OCI-LY7 (cell line): ENCODE data around the gene POGK.

Experiments used
- EZH2phosphoT487 ChIP-seq: fragments of 200-600 bp; sonication (generic); IDR thresholded peaks from 2 replicates; pipeline ENCODE4 v1.6.1; 2018; ENCODE audit warnings: low read depth, borderline replicate concordance, mild to moderate bottlenecking, mixed run types, antibody characterized with exemption, low read length, moderate library complexity, mixed read lengths
- TF ChIP-seq, protein P1 (sequence below): fragments of 200-600 bp; sonication (generic); conservative IDR thresholded peaks from 2 replicates; pipeline ENCODE4 v1.5.1; 2014; ENCODE audit warnings: mild to moderate bottlenecking, antibody characterized with exemption, low read length, moderate library complexity, mixed read lengths

DNA sequence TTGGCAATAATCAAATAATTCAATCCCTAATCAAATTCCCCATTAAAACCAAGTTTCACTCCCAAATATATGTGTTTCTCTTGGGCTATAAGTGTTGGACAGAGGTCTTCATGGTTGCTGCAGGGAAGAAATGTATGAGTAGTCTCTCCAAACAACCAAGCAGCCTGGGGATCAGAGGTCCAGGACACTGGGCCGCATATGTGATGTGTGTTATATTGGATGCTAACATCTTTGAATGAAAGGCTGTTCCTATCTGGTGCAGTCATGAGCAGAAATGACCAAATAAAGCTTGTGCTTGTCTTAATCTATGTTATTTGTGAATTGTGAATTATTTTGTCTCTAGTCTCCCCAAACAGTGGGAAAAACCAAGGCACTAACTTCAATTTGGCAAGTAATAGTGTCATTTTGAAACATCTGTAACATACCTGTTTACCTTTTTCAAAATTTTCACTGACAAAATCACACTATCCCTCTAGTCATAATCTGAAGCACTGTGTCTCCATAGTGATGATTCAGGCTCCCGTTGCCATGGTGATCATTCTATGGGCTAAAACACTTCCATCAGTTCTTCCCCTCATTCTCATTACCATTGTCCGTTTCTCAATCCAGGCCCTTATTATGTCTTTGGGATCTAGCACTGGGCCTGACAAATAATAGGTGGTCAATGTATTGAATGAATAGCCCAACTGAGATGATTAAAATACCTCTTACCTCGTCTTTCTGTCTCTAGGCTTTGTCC lies 49.3 kb downstream of the POGK start:
- no peak for TF ChIP-seq EZH2phosphoT487
- TF ChIP-seq, protein P1, sequence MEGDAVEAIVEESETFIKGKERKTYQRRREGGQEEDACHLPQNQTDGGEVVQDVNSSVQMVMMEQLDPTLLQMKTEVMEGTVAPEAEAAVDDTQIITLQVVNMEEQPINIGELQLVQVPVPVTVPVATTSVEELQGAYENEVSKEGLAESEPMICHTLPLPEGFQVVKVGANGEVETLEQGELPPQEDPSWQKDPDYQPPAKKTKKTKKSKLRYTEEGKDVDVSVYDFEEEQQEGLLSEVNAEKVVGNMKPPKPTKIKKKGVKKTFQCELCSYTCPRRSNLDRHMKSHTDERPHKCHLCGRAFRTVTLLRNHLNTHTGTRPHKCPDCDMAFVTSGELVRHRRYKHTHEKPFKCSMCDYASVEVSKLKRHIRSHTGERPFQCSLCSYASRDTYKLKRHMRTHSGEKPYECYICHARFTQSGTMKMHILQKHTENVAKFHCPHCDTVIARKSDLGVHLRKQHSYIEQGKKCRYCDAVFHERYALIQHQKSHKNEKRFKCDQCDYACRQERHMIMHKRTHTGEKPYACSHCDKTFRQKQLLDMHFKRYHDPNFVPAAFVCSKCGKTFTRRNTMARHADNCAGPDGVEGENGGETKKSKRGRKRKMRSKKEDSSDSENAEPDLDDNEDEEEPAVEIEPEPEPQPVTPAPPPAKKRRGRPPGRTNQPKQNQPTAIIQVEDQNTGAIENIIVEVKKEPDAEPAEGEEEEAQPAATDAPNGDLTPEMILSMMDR, result no peak
